ENCODE measurements around the gene OR5T3.
"Not testable (repeated sequence)": the region's sequence is repeated elsewhere in the genome, so short reads cannot be mapped to it uniquely, and the experiment has no call there.

Gene OR5T3

DNA sequence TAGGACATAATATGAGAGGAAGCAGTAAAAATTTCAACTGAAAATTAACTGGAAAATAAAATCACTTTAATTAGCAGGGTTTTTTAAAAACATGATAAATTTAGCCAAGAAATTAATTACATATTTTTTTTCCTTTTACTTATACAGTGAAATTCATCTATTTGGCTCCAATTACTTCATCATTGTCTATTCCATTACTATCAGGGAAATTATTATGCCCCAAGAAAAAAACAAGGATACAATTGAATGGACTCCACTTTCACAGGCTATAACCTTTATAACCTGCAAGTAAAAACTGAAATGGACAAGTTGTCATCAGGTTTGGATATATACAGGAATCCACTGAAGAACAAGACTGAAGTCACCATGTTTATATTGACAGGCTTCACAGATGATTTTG lies at the start of gene OR5T3:
OR5T3 (plus strand) TSS at position 301 of the 400 bp plus-strand sequence; CDS start at position 301, 0 bp downstream.
- TF ChIP-seq, protein P1, sequence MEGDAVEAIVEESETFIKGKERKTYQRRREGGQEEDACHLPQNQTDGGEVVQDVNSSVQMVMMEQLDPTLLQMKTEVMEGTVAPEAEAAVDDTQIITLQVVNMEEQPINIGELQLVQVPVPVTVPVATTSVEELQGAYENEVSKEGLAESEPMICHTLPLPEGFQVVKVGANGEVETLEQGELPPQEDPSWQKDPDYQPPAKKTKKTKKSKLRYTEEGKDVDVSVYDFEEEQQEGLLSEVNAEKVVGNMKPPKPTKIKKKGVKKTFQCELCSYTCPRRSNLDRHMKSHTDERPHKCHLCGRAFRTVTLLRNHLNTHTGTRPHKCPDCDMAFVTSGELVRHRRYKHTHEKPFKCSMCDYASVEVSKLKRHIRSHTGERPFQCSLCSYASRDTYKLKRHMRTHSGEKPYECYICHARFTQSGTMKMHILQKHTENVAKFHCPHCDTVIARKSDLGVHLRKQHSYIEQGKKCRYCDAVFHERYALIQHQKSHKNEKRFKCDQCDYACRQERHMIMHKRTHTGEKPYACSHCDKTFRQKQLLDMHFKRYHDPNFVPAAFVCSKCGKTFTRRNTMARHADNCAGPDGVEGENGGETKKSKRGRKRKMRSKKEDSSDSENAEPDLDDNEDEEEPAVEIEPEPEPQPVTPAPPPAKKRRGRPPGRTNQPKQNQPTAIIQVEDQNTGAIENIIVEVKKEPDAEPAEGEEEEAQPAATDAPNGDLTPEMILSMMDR (IDR thresholded peaks at IDR 0.05; ENCODE audit: insufficient read depth, low read length, missing control alignments) = no peak
- CTCF ChIA-PET = no interaction called here
- POLR2A ChIA-PET = no interaction called here
- no peak for DNase-seq (ENCODE audit: low read depth, low spot score)
- H3K4me3 ChIP-seq (ENCODE audit: low read depth, low read length) = no peak within 1 kb of the TSS

DNA sequence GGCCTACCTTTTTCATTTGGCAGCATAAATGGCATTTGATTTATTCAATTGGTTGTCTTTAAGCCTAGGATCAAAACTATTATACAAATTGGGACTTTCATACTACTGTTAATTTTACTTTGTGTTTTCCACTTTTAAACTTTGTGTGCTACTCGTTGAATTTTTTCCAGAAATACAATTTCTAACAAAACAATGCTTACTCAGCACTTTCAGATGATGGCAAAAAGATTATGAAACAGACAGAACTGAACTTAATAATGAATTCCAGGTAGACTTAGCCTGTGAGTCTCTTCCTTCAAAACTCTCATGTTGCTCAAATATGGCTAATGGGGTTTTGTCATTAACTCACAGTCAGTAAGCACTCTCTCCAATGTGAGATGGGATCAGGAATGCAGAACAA lies 44.3 kb upstream of the OR5T3 start:
- POLR2A ChIA-PET = no interaction called here
- no peak for DNase-seq (ENCODE audit: low read depth, low spot score)
- TF ChIP-seq, protein P1 (IDR thresholded peaks at IDR 0.05; ENCODE audit: insufficient read depth, low read length, missing control alignments) = no peak
- CTCF ChIA-PET = no interaction called here
- no peak overlapping the region for H3K4me3 ChIP-seq (ENCODE audit: low read depth, low read length)

DNA sequence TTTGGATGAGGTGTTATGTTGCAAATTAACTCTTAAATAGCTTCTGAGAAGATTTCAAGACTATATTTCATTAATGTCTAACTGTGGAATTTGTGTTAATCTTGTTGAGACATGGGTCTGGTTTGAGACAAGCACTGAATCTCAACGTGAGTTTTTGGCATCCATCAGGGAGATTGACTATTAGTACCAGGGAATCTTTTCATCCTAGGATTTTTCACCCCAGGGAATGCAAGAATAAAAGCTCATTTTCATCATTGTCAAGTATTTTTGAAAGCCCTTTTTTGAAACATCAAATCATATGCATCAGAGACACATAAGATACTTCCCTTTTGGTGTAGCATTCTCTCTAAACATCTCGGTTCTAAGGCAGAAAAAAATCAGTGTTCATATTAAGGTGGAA lies 37.5 kb upstream of the OR5T3 start:
- TF ChIP-seq, protein P1 (IDR thresholded peaks at IDR 0.05; ENCODE audit: insufficient read depth, low read length, missing control alignments) = no peak
- no peak for DNase-seq (ENCODE audit: low read depth, low spot score)
- ChIA-PET POLR2A (no interaction called here), CTCF (no interaction called here)
- no peak overlapping the region for H3K4me3 ChIP-seq (ENCODE audit: low read depth, low read length)

DNA sequence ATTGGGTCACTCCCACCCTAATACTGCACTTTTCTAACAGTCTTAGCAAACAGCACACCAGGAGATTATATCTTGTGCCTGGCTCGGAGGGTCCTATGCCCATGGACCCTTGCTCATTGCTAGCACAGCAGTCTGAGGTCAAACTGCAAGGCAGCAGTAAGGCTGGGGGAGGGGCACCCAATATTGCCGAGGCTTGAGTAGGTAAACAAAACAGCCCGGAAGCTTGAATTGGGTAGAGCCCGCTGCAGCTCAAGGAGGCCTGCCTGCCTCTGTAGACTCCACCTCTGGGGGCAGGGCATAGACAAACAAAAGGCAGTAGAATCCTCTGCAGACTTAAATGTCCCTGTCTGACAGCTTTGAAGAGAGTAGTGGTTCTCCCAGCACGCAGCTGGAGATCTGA lies 32.3 kb upstream of the OR5T3 start:
- POLR2A ChIA-PET; H3K4me3 ChIP-seq (ENCODE audit: low read depth, low read length); CTCF ChIA-PET; DNase-seq (ENCODE audit: low read depth, low spot score): not testable (repeated sequence)

DNA sequence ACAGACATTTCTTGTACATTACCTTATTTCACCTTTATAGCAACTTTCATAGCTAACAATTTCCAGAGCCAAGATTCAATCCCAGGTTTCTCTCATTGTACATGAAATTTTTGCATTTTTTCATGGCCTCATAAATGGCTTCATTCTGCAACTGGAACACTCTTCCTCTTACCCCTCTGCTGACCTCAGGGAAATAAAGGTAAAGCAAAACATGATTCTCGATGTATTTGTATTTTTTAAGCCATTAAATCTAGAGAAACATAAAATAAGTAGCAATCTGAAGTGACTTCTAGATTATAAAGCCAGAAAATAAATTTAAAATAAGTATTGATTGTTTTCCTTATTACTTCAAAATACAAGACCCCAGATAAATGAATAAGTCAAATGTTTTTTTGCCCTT lies 17.9 kb upstream of the OR5T3 start, which contains the start of gene OR5T2:
OR5T2 (minus strand) TSS at position 101 of the 400 bp plus-strand sequence. CDS start 1,193 bp downstream, outside the sequence.
- CTCF ChIA-PET = no interaction called here
- DNase-seq (ENCODE audit: low read depth, low spot score) = no peak
- POLR2A ChIA-PET = no interaction called here
- no peak within 1 kb of the TSS for H3K4me3 ChIP-seq (ENCODE audit: low read depth, low read length)
- TF ChIP-seq, protein P1 (IDR thresholded peaks at IDR 0.05; ENCODE audit: insufficient read depth, low read length, missing control alignments) = no peak

DNA sequence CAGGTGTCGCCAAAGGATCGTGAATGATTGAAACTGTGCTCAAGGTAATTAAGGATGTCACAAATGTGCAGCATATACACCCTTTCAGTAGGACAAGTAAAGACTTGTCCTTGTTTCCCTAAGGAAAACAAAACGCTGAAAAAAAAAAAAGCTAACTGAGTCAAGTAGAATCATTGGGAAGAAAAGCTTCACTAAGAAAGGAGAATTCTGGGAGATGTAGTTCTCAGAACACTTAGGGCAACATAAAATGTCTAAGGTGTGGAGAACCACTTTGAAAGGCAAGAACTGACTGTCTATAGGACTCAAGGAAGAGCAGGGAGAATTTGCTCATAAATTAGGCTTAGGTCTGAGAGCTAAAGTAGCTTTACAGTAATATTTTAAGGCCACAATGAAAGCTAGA lies 19.0 kb downstream of the OR5T3 start:
- no peak overlapping the region for H3K4me3 ChIP-seq (ENCODE audit: low read depth, low read length)
- CTCF ChIA-PET = no interaction called here
- DNase-seq (ENCODE audit: low read depth, low spot score) = no peak
- POLR2A ChIA-PET = no interaction called here
- TF ChIP-seq, protein P1 (IDR thresholded peaks at IDR 0.05; ENCODE audit: insufficient read depth, low read length, missing control alignments) = no peak

DNA sequence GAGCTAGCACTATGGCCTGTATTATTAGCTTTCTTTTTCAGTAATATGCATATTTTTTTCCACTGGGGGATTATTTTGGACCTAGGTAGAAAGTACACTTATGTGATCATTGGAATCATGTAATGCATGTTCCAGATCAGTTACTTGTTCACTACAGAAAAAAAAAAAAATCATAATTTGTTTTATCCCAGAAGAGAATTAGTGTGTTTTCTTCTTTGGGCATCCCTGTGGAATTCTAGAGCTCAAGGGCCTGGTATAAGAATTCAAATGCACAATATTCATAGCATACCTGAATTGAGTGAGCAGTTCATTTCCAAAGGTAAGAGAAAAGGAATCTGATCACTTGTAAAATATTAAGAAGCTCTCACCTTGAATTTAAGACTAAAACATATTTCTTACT lies 21.8 kb downstream of the OR5T3 start, which contains the start of gene OR5T1:
OR5T1 (plus strand) TSS at position 301 of the 400 bp plus-strand sequence. CDS start 1,485 bp downstream, outside the sequence.
- CTCF ChIA-PET = no interaction called here

More for the DNA sequence above, 21.8 kb downstream of the OR5T3 start, which contains the start of gene OR5T1:
- POLR2A ChIA-PET = no interaction called here
- DNase-seq (ENCODE audit: low read depth, low spot score) = no peak
- TF ChIP-seq, protein P1 (IDR thresholded peaks at IDR 0.05; ENCODE audit: insufficient read depth, low read length, missing control alignments) = no peak
- no peak within 1 kb of the TSS for H3K4me3 ChIP-seq (ENCODE audit: low read depth, low read length)
